GM23338 (cell line): ENCODE data around the gene SLC2A13. TPM values are rescaled to one million over a fixed set of nuclear protein-coding genes. Genes with fewer than 3 reads are reported as not detected.
A peak's percentile ranks its signal among the peaks of the same experiment; 100 is the strongest.

Experiments
- ATAC-seq: fragments of 200-7000 bp; cut with Tn5 transposase; 3 replicates; pipeline ENCODE4 v1.9.1; 2020
- DNase-seq: peaks from one replicate; pipeline ENCODE4 v3.0.0-alpha.2; 2015; ENCODE audit warnings: low spot score
- H2AFZ ChIP-seq: fragments of 200-600 bp; sonication (generic); 2 replicates; pipeline ENCODE4 v1.8.0; 2016; ENCODE audit warnings: antibody characterized with exemption, mild to moderate bottlenecking, moderate library complexity
- H3F3A ChIP-seq: fragments of 200-600 bp; sonication (generic); replicated peaks from 2 replicates; pipeline ENCODE4 v1.8.0; 2017; ENCODE audit warnings: antibody characterized with exemption, mixed run types, low read depth
- H3K27ac ChIP-seq: fragments of 200-600 bp; sonication (generic); 2 replicates; pipeline ENCODE4 v1.6.1; 2016; ENCODE audit warnings: low read depth
- H3K27me3 ChIP-seq: fragments of 200-600 bp; sonication (generic); 2 replicates; pipeline ENCODE4 v1.8.0; 2016; ENCODE audit warnings: mild to moderate bottlenecking, mixed run types, moderate library complexity; ENCODE audit not compliant: insufficient read depth
- H3K36me3 ChIP-seq: fragments of 200-600 bp; sonication (generic); 2 replicates; pipeline ENCODE4 v1.8.0; 2016; ENCODE audit warnings: mild to moderate bottlenecking; ENCODE audit not compliant: insufficient read depth
- H3K4me1 ChIP-seq: fragments of 200-600 bp; sonication (generic); 2 replicates; pipeline ENCODE4 v1.8.0; 2016; ENCODE audit warnings: mild to moderate bottlenecking, moderate library complexity; ENCODE audit not compliant: insufficient read depth
- H3K4me2 ChIP-seq: fragments of 200-600 bp; sonication (generic); 2 replicates; pipeline ENCODE4 v1.7.1; 2017; ENCODE audit warnings: mixed run types
- H3K4me3 ChIP-seq: fragments of 200-600 bp; sonication (generic); 2 replicates; pipeline ENCODE4 v1.6.1; 2016; ENCODE audit warnings: mixed run types
- H3K79me2 ChIP-seq: fragments of 200-600 bp; sonication (generic); replicated peaks from 2 replicates; pipeline ENCODE4 v1.8.0; 2017; ENCODE audit warnings: mild to moderate bottlenecking; ENCODE audit not compliant: insufficient read depth
- H3K9me2 ChIP-seq: fragments of 200-600 bp; sonication (generic); 2 replicates; pipeline ENCODE4 v1.8.0; 2017; ENCODE audit not compliant: insufficient read depth
- H4K20me1 ChIP-seq: fragments of 200-600 bp; sonication (generic); replicated peaks from 2 replicates; pipeline ENCODE4 v1.8.0; 2017; ENCODE audit warnings: mild to moderate bottlenecking; ENCODE audit not compliant: insufficient read depth
- H3K27ac Mint-ChIP-seq: 2 replicates; pipeline ENCODE4 v1.8.0; 2020; ENCODE audit warnings: inconsistent platforms, mild to moderate bottlenecking, moderate library complexity, mixed read lengths
- H3K27me3 Mint-ChIP-seq: 3 replicates; pipeline ENCODE4 v1.8.0; 2022; ENCODE audit warnings: low read depth, mild to moderate bottlenecking, moderate library complexity, mixed read lengths, inconsistent platforms; ENCODE audit not compliant: insufficient read depth, poor library complexity
- H3K36me3 Mint-ChIP-seq: 3 replicates; pipeline ENCODE4 v1.8.0; 2021; ENCODE audit warnings: low read depth, mild to moderate bottlenecking, inconsistent platforms, moderate library complexity, mixed read lengths
- H3K4me1 Mint-ChIP-seq: 3 replicates; pipeline ENCODE4 v1.8.0; 2020; ENCODE audit warnings: mild to moderate bottlenecking, inconsistent platforms, mixed read lengths
- H3K4me3 Mint-ChIP-seq: 3 replicates; pipeline ENCODE4 v1.8.0; 2021; ENCODE audit warnings: moderate library complexity, mild to moderate bottlenecking, inconsistent platforms, mixed read lengths
- H3K9me3 Mint-ChIP-seq: 3 replicates; pipeline ENCODE4 v1.8.0; 2020; ENCODE audit warnings: moderate library complexity, mild to moderate bottlenecking, inconsistent platforms, mixed read lengths
- CREB1 ChIP-seq: fragments of 250-450 bp; sonication (Bioruptor Pico); IDR thresholded peaks from 2 replicates; pipeline ENCODE4 v1.5.0; 2020; ENCODE audit warnings: low read depth, mild to moderate bottlenecking, moderate library complexity
- CTCF ChIP-seq, 2 experiments: fragments of 200-600 bp in 1 of 2; sonication (generic) in 1 of 2; conservative IDR thresholded peaks; 2 replicates each; pipeline versions ENCODE4 v1.5.1 to v1.6.1; 2016 to 2017; ENCODE audit warnings: antibody characterized with exemption in 2 of 2, low read depth in 2 of 2, mild to moderate bottlenecking in 2 of 2, moderate library complexity in 1 of 2
- EZH2 ChIP-seq: fragments of 200-600 bp; sonication (generic); IDR thresholded peaks from one replicate; pipeline ENCODE4 v1.8.0; 2017; ENCODE audit warnings: antibody characterized with exemption, mild to moderate bottlenecking, low read depth; ENCODE audit not compliant: unreplicated experiment
- POLR2AphosphoS5 ChIP-seq: IDR thresholded peaks from 2 replicates; pipeline ENCODE4 v1.6.1; 2016; ENCODE audit warnings: antibody characterized with exemption, low read depth
- STAT1 ChIP-seq: IDR thresholded peaks from one replicate; pipeline ENCODE4 v1.6.1; 2016; ENCODE audit warnings: antibody characterized with exemption; ENCODE audit not compliant: unreplicated experiment
- ZNF114 ChIP-seq: fragments of 250-450 bp; sonication (Bioruptor Pico); IDR thresholded peaks from 2 replicates; pipeline ENCODE4 v1.5.0; 2020; ENCODE audit warnings: mild to moderate bottlenecking, moderate library complexity
- ZNF331 ChIP-seq: fragments of 250-450 bp; sonication (Bioruptor Pico); IDR thresholded peaks from 2 replicates; pipeline ENCODE4 v1.5.0; 2020; ENCODE audit warnings: low read depth, mild to moderate bottlenecking, moderate library complexity
- ZNF462 ChIP-seq: fragments of 250-450 bp; sonication (Bioruptor Pico); IDR thresholded peaks from 2 replicates; pipeline ENCODE4 v1.5.0; 2020; ENCODE audit warnings: mild to moderate bottlenecking, moderate library complexity
- long read RNA-seq: library from polyadenylated mRNA; unstranded; transcript quantifications from one replicate; pipeline ENCODE4 v2.0.0, GENCODE V29; 2020; ENCODE audit not compliant: unreplicated experiment
- polyA plus RNA-seq: library from polyadenylated mRNA; unstranded; fragments of >200 nt; fragmentation: Nextera tagmentation; extraction: Ambion mirVana; gene quantifications from 2 replicates; pipeline ENCODE4 v1.2.1, GENCODE V29; 2016
- total RNA-seq: library from RNA; depleted of rRNA; stranded (reverse); fragments of >200 nt; shearing (Covaris generic); gene quantifications from 2 replicates; pipeline ENCODE4 v1.2.3, GENCODE V29; 2014; rRNA removed
- TF ChIP-seq, protein P1 (sequence below): IDR thresholded peaks from one replicate; pipeline ENCODE4 v1.6.1; 2018; ENCODE audit warnings: antibody characterized with exemption; ENCODE audit not compliant: unreplicated experiment

SLC2A13 gene
- total RNA-seq: 20.6 and 22.7 TPM in 2 replicates
- polyA plus RNA-seq: 5.2 and 6.8 TPM in 2 replicates
- long read RNA-seq, partial matches to known transcripts: 2 of 3 reads
- long read RNA-seq, other reads (novel, unspliced or antisense): 0 of 3 reads

DNA sequence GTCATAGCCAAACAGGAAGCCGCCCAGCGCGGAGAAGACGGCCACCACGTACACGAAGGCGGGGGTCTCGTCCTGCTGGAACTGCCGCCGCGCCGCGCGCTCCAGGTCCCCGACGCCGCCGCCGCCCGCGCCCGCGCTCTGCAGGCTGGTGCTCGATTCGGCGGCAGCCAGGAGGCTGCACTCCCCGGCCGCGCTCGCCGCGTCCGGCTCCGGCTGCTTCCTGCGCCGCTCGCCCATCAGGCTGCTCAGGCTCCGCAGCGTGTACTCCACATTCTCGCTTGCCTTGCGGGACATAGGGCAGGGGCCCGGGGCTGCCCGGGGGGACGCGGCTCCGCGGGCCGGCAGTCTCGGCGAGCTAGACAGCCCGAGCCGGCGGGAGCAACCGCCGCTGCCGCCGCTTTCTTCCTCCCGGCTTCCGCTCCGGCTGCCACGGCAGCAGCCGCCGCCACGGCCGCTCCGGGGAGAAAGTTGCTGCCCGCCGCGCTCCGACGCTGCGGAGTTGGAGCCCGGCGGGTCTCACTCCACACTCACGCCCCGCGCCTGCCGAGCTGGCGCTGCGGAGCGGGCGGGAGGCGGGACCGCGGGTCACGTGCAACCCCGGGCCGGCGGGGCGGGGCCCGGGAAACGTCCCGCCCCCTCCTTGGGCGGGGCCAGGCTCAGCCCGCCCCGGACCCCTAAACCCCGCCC is at the start of gene SLC2A13:
TSS of gene SLC2A13 (minus strand) at position 567 of the 687 bp plus-strand sequence. CDS start at position 294, 273 bp downstream.
- Histone ChIP-seq H3K4me3 (peak within 1 kb of the TSS; percentile 74), H4K20me1 (peaks cover 15% of the 10 kb centered on the region; the same call in 1 of the 2 replicates), H3K36me3 (no peaks in the 10 kb centered on the region), H3K4me1 (peaks cover 27% of the 10 kb centered on the region), H3K27me3 (peaks cover 12% of the 10 kb centered on the region), H2AFZ (peak within 1 kb of the TSS; percentile 92), H3K4me2 (peak within 1 kb of the TSS; percentile 78), H3F3A (no peaks in the 10 kb centered on the region), H3K9me2 (no peaks in the 10 kb centered on the region), H3K79me2 (peaks cover 39% of the 10 kb centered on the region), H3K27ac (no peak within 1 kb of the TSS)
- Mint-ChIP-seq H3K36me3 (no peaks in the 10 kb centered on the region; the same call in 2 of the 3 replicates), H3K4me1 (peaks cover 34% of the 10 kb centered on the region), H3K9me3 (peaks cover 4% of the 10 kb centered on the region; the same call in 1 of the 3 replicates), H3K27ac (no peak within 1 kb of the TSS), H3K27me3 (peaks cover 17% of the 10 kb centered on the region), H3K4me3 (peak within 1 kb of the TSS; percentile 79)
- ATAC-seq (peak; percentile 78), DNase-seq (peak; percentile 82)
- TF ChIP-seq POLR2AphosphoS5 (peak; percentile 65), ZNF331 (CRISPR knock-in tag) (no peak), CTCF (conservative IDR thresholded peaks at IDR 0.05; ENCODE audit: low read depth in 2 of 2) (no peak), CREB1 (CRISPR knock-in tag) (no peak), ZNF462 (CRISPR knock-in tag) (no peak), STAT1 (no peak), ZNF114 (CRISPR knock-in tag) (no peak), EZH2 (no peak)
- TF ChIP-seq, protein P1, sequence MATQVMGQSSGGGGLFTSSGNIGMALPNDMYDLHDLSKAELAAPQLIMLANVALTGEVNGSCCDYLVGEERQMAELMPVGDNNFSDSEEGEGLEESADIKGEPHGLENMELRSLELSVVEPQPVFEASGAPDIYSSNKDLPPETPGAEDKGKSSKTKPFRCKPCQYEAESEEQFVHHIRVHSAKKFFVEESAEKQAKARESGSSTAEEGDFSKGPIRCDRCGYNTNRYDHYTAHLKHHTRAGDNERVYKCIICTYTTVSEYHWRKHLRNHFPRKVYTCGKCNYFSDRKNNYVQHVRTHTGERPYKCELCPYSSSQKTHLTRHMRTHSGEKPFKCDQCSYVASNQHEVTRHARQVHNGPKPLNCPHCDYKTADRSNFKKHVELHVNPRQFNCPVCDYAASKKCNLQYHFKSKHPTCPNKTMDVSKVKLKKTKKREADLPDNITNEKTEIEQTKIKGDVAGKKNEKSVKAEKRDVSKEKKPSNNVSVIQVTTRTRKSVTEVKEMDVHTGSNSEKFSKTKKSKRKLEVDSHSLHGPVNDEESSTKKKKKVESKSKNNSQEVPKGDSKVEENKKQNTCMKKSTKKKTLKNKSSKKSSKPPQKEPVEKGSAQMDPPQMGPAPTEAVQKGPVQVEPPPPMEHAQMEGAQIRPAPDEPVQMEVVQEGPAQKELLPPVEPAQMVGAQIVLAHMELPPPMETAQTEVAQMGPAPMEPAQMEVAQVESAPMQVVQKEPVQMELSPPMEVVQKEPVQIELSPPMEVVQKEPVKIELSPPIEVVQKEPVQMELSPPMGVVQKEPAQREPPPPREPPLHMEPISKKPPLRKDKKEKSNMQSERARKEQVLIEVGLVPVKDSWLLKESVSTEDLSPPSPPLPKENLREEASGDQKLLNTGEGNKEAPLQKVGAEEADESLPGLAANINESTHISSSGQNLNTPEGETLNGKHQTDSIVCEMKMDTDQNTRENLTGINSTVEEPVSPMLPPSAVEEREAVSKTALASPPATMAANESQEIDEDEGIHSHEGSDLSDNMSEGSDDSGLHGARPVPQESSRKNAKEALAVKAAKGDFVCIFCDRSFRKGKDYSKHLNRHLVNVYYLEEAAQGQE: no peak
